Measurements from ENCODE around the gene SUMO3.

- TF ChIP-seq CTCF (IDR thresholded peaks at IDR 0.05): no peak
- TF ChIP-seq POLR2A (IDR thresholded peaks at IDR 0.05): no peak
Measured at GRCh38 chr21:44805226-44805625, 12.6 kb downstream of the SUMO3 start.

Measured in testis (tissue), 2 donors.